ENCODE measurements around the gene SSRP1. TPM values are rescaled to one million over a fixed set of nuclear protein-coding genes. Genes with fewer than 3 reads are reported as not detected.

The SSRP1 gene
- total RNA-seq, 1 donor from 2014 or later = 99.4 TPM

GRCh38 chr11:57345555-57346211, 10.0 kb upstream of the SSRP1 start:
- Mint-ChIP-seq H3K27me3 (ENCODE audit: unreplicated experiment) (peaks cover 3% of the 10 kb centered on the region), H3K27ac (ENCODE audit: unreplicated experiment) (no peak overlapping the region), H3K4me3 (ENCODE audit: unreplicated experiment) (no peak overlapping the region), H3K36me3 (ENCODE audit: unreplicated experiment) (no peaks in the 10 kb centered on the region), H3K9me3 (ENCODE audit: unreplicated experiment) (no peaks in the 10 kb centered on the region), H3K4me1 (ENCODE audit: unreplicated experiment) (peaks cover 5% of the 10 kb centered on the region)
- DNase-seq (ENCODE audit: extremely low spot score, unreplicated experiment) = no peak
- peak; percentile 88 for TF ChIP-seq CTCF (IDR thresholded peaks at IDR 0.05)

- peaks cover 3% of the 10 kb centered on the region for H3K4me1 Mint-ChIP-seq (ENCODE audit: unreplicated experiment)
- no peak for TF ChIP-seq CTCF (IDR thresholded peaks at IDR 0.05)
- H3K9me3 Mint-ChIP-seq (ENCODE audit: unreplicated experiment) = no peaks in the 10 kb centered on the region
- H3K27ac Mint-ChIP-seq (ENCODE audit: unreplicated experiment) = no peak overlapping the region
- H3K4me3 Mint-ChIP-seq (ENCODE audit: unreplicated experiment) = no peak overlapping the region
- no peak for DNase-seq (ENCODE audit: extremely low spot score, unreplicated experiment)
- H3K36me3 Mint-ChIP-seq (ENCODE audit: unreplicated experiment) = no peaks in the 10 kb centered on the region
- peaks cover 10% of the 10 kb centered on the region for H3K27me3 Mint-ChIP-seq (ENCODE audit: unreplicated experiment)
Observed at GRCh38 chr11:57344826-57345225, 9.1 kb upstream of the SSRP1 start.

- Mint-ChIP-seq H3K27ac (ENCODE audit: unreplicated experiment) (no peak overlapping the region), H3K4me1 (ENCODE audit: unreplicated experiment) (no peaks in the 10 kb centered on the region), H3K36me3 (ENCODE audit: unreplicated experiment) (no peaks in the 10 kb centered on the region)
Observed at GRCh38 chr11:57343825-57344224, 8.1 kb upstream of the SSRP1 start.

GRCh38 chr11:57342702-57343101, 7.0 kb upstream of the SSRP1 start:
- H3K36me3 Mint-ChIP-seq (ENCODE audit: unreplicated experiment) = no peaks in the 10 kb centered on the region
- DNase-seq (ENCODE audit: extremely low spot score, unreplicated experiment) = no peak
- no peak overlapping the region for H3K27ac Mint-ChIP-seq (ENCODE audit: unreplicated experiment)
- H3K4me3 Mint-ChIP-seq (ENCODE audit: unreplicated experiment) = no peak overlapping the region
- H3K27me3 Mint-ChIP-seq (ENCODE audit: unreplicated experiment) = peaks cover 17% of the 10 kb centered on the region
- TF ChIP-seq CTCF (IDR thresholded peaks at IDR 0.05) = no peak
- H3K9me3 Mint-ChIP-seq (ENCODE audit: unreplicated experiment) = no peaks in the 10 kb centered on the region
- no peaks in the 10 kb centered on the region for H3K4me1 Mint-ChIP-seq (ENCODE audit: unreplicated experiment)

More at GRCh38 chr11:57343825-57344224, 8.1 kb upstream of the SSRP1 start:
- Mint-ChIP-seq H3K4me3 (ENCODE audit: unreplicated experiment) (no peak overlapping the region), H3K9me3 (ENCODE audit: unreplicated experiment) (no peaks in the 10 kb centered on the region), H3K27me3 (ENCODE audit: unreplicated experiment) (peaks cover 16% of the 10 kb centered on the region)
- no peak for DNase-seq (ENCODE audit: extremely low spot score, unreplicated experiment)
- TF ChIP-seq CTCF (IDR thresholded peaks at IDR 0.05) = no peak

- Mint-ChIP-seq H3K27ac (ENCODE audit: unreplicated experiment) (no peak overlapping the region), H3K4me1 (ENCODE audit: unreplicated experiment) (peaks cover 2% of the 10 kb centered on the region), H3K27me3 (ENCODE audit: unreplicated experiment) (peaks cover 16% of the 10 kb centered on the region), H3K36me3 (ENCODE audit: unreplicated experiment) (no peaks in the 10 kb centered on the region), H3K4me3 (ENCODE audit: unreplicated experiment) (no peak overlapping the region), H3K9me3 (ENCODE audit: unreplicated experiment) (no peaks in the 10 kb centered on the region)
- no peak for DNase-seq (ENCODE audit: extremely low spot score, unreplicated experiment)
- no peak for TF ChIP-seq CTCF (IDR thresholded peaks at IDR 0.05)
Observed at GRCh38 chr11:57341250-57341808, 5.6 kb upstream of the SSRP1 start.

All from osteocyte (in vitro differentiated cells).